ENCODE data around the gene STX11.

GRCh38 chr6:144159223-144159622, 8.9 kb downstream of the STX11 start:
- TF ChIP-seq, protein P1, sequence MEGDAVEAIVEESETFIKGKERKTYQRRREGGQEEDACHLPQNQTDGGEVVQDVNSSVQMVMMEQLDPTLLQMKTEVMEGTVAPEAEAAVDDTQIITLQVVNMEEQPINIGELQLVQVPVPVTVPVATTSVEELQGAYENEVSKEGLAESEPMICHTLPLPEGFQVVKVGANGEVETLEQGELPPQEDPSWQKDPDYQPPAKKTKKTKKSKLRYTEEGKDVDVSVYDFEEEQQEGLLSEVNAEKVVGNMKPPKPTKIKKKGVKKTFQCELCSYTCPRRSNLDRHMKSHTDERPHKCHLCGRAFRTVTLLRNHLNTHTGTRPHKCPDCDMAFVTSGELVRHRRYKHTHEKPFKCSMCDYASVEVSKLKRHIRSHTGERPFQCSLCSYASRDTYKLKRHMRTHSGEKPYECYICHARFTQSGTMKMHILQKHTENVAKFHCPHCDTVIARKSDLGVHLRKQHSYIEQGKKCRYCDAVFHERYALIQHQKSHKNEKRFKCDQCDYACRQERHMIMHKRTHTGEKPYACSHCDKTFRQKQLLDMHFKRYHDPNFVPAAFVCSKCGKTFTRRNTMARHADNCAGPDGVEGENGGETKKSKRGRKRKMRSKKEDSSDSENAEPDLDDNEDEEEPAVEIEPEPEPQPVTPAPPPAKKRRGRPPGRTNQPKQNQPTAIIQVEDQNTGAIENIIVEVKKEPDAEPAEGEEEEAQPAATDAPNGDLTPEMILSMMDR (conservative IDR thresholded peaks at IDR 0.05) = no peak
- TF ChIP-seq EZH2 (IDR thresholded peaks at IDR 0.05; ENCODE audit: low read depth) = no peak
